ENCODE results near the gene PDE2A. TPM values are rescaled to one million over a fixed set of nuclear protein-coding genes. Genes with fewer than 3 reads are reported as not detected.

Gene PDE2A
- total RNA-seq, 1 donor from 2014 or later = 74.4 TPM

DNA sequence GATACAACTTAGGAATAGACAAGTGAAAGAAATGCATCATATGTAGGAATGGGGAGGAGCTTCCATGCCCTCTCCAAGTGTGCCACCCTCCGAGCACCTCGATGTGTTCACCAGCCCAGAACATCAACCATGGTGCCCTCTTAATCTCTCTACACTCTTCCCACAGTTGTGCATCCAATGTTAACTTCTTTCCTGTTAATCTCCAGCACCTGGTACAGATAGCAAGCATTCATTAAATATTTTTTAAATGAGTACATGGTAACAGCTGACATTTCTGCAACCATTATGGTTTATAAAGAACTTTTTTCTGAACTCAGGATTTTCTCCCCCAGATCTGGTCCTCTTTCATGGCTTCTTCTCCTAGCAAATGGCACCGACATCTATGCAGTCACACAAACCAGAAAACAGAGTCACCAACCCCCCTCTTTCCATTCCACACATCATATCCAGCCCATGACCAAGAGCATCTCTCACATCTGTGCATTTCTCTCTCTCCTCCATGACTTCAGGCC is 121.8 kb downstream of the PDE2A start:
- intact Hi-C loops (cut with DNase I) = no loop called here
- ATAC-seq = no peak
- DNase-seq (ENCODE audit: low spot score) = no peak

DNA sequence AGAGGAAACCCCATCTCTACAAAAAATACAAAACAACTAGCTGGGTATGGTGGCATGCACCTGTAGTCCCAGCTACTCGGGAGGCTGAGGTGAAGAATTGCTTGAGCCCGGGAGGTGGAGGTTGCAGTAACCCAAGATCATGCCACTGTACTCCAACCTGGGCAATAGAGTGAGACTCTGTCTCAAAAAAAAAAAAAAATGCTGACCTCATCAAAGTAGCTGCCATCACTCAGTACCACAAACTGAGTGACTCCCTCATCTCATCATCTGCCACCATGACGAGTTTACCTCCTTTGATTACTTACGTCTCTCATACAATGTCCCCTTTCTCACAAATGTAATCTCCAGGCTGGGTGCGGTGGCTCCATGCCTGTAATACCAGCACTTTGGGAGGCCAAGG is 122.7 kb downstream of the PDE2A start:
- no peak for DNase-seq (ENCODE audit: low spot score)
- intact Hi-C loops (cut with DNase I) = no loop called here
- no peak for ATAC-seq

GRCh38 chr11:72548463-72548862 is 125.8 kb downstream of the PDE2A start:
- intact Hi-C loops (cut with DNase I) = no loop called here
- ATAC-seq = no peak
- no peak for DNase-seq (ENCODE audit: low spot score)

- intact Hi-C loops (cut with DNase I) = no loop called here
Observed at GRCh38 chr11:72546866-72547265, 127.4 kb downstream of the PDE2A start.

DNA sequence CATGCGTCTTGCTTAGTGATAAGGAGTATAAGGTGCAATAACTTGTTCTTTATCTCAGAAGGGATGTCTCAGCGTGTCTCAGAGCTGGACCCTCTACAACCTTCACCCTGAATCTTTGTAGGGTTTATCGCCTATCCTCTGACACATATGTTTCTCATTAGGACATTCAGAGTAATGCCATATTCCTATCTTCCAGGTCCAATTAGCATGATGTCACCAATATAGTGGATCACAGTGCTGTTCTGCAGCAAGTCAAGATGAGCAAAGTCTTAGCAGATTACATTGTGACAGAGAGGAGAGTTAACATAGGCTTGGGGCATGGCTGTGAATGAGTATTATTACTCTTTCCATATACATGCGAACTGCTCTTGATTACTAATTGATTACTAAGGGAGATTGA is 129.6 kb downstream of the PDE2A start:
- ATAC-seq = no peak

More at GRCh38 chr11:72546866-72547265, 127.4 kb downstream of the PDE2A start:
- no peak for DNase-seq (ENCODE audit: low spot score)
- no peak for ATAC-seq

DNA sequence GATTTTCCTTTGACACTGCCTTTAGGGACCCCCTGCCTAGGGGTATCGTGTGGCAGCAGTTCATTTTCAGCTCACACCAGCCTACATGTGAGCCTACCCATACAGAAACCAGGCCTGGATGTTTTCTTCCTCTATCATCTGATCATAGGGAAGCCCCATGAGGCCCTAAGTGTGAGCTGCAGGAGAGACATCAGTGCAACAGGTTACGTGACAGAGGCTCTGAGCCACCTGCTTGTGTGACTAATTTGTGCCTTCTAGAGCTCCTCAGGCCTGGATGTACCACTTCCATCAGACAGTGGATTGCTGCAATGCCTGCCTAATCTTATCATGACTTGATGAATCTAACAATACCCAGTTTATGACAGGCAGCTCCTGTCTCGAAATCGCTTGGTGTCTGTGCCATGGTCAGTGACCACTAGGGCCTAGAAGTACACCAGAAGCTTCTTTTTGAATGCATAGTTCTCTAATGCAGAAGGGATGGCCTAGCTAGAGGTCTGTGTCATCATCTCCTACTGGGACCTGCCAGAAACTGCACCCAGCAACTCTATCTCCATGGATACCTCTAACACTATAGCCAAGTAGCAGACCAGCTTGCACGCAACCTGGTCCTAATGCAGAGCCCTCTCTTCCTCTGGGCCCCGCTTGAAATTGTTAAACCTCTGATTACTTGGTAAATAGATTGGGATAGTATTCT is 130.2 kb downstream of the PDE2A start:
- DNase-seq (ENCODE audit: low spot score) (no peak), ATAC-seq (no peak)
- intact Hi-C loops (cut with DNase I) = no loop called here

More for the DNA sequence above, 129.6 kb downstream of the PDE2A start:
- DNase-seq (ENCODE audit: low spot score) = no peak
- intact Hi-C loops (cut with DNase I) = no loop called here

- DNase-seq (ENCODE audit: low spot score) (no peak), ATAC-seq (no peak)
- intact Hi-C loops (cut with DNase I) = no loop called here
Observed at GRCh38 chr11:72541257-72541974, 132.8 kb downstream of the PDE2A start.

DNA sequence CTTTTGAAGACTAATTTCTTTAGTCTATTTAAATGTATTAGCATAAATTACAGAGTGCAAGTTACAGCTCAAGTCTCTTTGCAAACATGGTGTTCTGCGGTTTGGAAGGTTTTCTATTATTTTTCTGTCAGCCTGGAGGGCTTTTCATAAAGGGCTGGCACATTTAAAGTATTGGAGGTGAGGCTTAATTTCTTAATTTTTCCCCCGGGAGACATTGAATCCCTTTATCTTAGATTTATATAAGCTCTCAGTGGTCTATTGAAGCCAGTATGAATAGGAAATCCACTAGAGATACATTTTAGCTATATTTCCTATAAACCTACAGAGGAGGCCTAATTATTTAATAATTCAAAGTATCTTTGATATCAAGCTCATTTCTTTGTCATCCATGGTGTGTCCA is 137.2 kb downstream of the PDE2A start:
- intact Hi-C loops (cut with DNase I) = no loop called here
- DNase-seq (ENCODE audit: low spot score) (no peak), ATAC-seq (no peak)

- no peak for DNase-seq (ENCODE audit: low spot score)
- ATAC-seq = no peak
- intact Hi-C loops (cut with DNase I) = no loop called here
Observed at GRCh38 chr11:72535194-72535547, 139.1 kb downstream of the PDE2A start.

DNA sequence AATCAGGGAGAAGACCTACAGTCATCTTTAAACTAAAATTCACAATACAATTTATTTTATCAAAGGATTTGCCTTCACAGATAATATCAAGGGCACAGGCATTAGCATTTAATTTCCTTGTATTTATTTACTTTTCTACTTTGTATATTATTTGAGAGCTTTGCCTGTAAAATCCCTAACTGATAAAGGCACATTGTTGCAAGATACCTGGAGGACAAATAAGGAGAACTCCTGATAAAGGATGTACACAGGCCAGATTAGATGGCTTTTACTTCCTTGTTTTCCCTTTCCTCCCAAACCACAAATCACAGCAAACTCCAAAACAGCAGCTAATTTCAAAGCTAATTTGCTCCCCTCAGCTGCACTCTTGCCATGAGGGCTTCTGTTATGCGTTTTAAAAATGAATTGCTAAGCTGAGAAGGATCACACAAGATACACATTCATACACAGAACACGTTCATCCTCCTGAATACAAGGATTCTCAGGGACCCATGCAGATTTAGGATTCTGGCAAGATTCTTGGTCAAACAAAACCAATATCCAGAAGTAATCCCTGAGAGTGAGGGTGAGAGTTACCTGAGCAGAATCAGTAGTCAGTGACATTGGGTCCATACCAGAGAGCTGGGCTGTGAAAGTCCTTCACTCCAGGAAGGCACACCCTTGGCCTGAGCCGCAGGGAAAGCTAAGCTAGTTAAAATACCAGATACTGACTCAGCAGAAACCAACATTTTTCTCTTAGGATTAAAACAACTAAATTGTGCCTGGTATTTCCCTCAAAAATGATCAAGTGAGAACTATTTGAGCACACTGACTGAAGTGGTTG is 139.6 kb downstream of the PDE2A start:
- no peak for DNase-seq (ENCODE audit: low spot score)
- intact Hi-C loops (cut with DNase I) = no loop called here
- peak; percentile 34 for ATAC-seq

DNA sequence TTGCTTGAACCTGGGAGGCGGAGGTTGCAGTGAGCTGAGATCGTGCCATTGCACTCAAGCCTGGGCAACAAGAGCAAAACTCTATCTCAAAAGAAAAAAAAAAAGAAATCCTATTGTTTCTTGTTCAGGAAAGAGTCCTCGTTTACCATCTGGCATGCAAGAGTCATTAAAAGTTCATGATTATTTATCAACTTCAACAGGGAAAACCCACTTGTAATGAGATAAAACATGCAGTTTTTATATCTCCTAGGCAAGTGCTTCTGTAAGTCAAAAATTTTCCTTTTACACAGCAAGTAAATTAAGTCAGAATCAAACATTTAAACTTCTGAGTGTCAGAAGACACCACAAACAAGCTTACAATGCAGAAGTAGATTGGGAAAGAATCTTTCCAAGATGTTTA is 145.2 kb downstream of the PDE2A start:
- intact Hi-C loops (cut with DNase I) = no loop called here
- ATAC-seq (no peak), DNase-seq (ENCODE audit: low spot score) (no peak)

GRCh38 chr11:72528121-72528520 is 146.1 kb downstream of the PDE2A start:
- intact Hi-C loops (cut with DNase I) = no loop called here
- ATAC-seq (no peak), DNase-seq (ENCODE audit: low spot score) (no peak)

Small RNA genes lying within 50 kb of the gene (microRNA-seq; reads per million reads assigned to microRNA genes)
- 3,430 reads per million, percentile 91 among the genes with 10 or more reads in this experiment for gene MIR139

Other genes starting within 250 kb of the PDE2A start
- gene CLPB, start 239.9 kb downstream of the PDE2A start, total RNA-seq = 18.1 TPM
- 129 TPM for gene ARAP1, start 78.0 kb upstream of the PDE2A start, total RNA-seq
- 27.2 TPM for gene STARD10, start 119.6 kb upstream of the PDE2A start, total RNA-seq
- gene ATG16L2, start 140.0 kb upstream of the PDE2A start, total RNA-seq = 79.7 TPM

Data from sciatic nerve (tissue), 2 donors.